Amniotic stem cell (primary cell): Measurements from ENCODE around the gene LMAN2.
"Not testable (repeated sequence)": the region's sequence is repeated elsewhere in the genome, so short reads cannot be mapped to it uniquely, and the experiment has no call there.

ENCODE experiments used
- DNase-seq: peaks from one replicate; lab custom pipeline; 2025; lab: John Stamatoyannopoulos, UW

LMAN2 gene

DNA sequence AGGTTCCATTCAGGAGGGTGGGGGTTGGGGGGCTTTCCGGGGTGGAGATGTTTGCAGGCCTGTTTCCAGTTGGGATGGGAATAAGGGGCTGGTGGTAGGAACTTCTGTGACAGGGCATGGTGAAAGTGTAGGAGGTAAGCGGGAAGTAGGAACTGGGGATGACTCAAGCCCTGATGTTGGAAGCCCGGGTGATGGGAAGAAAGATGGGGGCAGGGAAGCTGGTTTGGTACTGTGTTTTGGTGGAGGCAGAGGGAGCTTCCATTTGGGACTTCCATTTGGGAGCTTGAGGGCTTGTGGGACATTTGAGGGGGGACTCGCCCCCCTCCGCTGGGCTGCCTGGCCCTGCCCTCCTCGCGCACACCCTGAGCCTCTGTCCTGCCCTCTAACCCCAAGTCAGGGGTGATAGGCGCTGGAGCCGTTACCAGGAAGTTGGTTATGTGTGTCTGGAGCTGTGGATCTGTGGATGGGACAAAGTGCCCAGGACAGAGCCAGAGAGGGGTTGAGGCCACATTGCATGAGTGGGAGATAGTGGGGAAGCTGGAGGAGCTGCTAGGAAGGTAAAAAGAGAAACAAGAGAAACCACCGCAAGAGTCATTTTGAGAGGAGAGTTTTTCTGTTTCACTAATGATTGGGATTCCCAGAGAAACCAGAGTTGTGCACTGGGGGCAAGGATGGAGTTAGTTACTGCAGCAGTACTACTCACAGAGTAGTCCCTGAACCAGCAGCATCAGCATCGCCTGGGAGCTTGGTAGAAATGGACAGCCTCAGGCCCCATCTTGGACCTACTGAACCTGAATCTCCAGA is 12.9 kb upstream of the LMAN2 start:
- no peak for DNase-seq

DNA sequence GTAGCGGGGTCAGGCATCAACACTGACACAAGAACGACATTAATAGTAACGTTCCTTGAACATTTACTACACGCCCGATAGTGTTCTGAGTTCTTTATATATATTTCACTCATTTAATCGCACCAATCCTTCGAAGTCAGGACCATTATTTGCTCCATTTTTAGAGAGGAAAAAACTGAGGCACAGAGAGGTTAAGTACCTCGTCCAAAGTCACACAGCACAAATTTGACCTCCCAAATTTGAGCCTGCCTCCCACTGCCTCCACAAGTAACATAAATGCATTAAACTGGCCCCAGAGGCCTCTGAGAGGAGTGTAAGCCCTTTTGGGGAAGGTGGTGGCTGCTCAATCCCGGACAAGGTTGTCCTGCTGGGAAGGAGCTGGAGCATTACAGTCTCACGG is 12.1 kb upstream of the LMAN2 start:
- DNase-seq: no peak

DNA sequence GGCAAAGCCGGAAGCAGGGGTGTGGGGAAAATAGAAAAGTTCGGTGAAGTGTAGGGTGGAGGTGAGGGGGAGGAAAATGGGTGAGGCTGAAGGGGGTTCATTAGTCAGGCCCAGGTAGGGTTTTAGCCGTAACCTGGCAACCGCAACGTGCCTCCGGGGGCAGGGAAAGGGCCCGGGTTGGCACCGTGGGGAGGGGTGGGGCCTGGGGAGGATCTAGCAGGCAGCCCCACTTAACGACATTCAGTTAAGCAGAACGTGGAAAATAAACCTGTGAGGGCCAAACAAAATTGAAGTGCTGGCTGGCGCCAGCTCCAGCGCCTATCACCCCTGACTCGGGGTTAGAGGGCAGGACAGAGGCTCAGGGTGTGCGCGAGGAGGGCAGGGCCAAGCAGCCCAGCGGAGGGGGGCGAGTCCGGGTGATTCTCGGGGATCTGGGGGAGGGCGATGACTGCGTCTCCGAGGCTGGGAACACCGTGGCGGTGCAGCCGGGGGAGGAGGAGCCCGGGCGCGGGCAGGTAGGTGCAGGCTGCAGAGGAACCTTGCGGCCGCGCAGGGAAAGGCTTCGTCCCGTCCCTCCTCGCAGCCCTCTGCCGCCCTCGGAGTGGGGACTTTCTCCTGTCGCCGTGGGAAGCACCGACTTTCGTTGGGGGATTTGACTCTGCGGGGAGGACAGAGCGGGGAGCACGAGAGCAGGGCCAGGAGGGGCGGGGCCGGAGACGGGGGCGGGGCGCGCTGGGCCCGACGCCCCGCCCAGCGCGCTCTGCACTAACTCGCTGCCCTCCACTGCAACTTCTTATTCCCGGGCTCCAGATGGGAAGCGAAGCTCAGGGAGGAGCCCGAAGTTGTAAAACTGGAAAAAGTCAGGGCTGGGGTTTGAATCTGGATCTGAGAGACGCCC is 11.4 kb upstream of the LMAN2 start:
- DNase-seq: no peak

DNA sequence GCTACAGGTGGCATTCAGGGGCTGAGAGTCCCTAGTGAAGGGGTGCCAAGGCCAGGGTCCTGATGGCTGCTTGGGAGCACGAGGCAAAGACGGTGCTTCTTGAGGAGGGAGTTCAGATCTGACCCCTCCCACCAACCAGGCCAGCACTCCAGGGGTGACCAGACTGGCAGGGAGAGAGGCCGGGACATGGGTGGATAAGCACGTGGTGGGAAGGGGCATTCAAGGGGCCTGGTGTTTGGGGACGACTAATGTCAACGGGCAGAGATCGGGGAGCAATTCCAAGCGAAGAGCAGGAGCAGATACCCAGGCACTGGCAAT is 10.8 kb upstream of the LMAN2 start:
- DNase-seq: no peak

DNA sequence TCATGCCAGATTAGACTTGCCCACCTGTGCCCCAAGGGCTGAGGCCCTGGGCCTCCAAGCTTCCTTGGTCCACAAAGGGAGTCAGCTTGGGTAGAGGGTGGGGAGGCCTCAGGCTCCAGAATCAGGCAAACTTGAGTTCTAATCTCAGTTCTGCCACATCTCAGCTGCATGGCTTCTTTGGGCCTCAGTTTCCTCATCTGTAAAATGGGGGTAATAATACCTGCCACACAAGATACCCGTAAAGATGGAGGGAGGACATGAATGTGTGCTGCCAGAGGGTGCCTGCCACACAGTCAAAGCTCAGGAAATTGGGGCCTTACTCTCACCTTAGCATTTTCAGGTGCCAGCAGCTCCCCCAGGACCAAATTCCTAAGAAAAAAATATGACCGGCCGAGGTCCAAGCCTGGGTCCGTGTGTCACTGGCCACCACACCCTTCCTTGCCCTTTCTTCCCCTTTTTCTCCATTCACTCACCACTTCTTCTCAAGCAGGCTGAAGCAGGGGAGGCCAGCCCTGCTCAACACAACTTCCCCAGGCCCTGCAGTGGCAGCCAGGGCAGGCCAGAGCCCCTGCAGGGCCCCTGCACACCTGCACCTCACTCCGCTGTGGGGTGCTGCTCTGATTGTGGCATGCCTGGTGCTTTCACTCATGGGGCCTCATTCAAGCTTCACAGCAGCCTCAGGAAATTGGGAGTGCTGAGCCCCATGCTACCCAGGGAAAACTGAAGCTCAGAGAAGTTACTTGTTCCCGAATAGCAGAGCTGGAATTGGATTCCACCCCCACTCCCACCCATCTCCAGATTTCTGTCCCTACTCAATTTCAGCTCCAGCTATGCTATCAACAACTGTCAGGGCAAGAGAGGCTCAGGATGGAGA is 10.2 kb upstream of the LMAN2 start:
- no peak for DNase-seq

DNA sequence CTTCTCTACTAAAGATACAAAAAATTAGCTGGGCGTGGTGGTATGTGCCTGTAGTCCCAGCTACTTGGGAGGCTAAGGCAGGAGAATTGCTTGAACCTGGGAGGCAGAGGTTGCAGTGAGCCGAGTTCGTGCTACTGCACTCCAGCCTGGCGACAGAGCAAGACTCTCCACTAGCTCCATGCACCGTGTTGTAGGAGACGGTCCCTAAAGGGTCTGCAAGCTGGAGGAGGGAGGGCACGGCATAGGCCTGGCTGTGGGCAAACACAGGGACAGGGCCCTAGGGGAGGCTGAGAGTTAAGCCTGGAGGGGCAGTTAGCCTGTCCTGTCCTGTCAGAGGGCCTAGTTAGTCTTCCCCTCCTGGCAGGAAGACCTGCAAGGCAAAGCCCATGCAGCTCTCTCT is 9.3 kb upstream of the LMAN2 start:
- DNase-seq: not testable (repeated sequence)

DNA sequence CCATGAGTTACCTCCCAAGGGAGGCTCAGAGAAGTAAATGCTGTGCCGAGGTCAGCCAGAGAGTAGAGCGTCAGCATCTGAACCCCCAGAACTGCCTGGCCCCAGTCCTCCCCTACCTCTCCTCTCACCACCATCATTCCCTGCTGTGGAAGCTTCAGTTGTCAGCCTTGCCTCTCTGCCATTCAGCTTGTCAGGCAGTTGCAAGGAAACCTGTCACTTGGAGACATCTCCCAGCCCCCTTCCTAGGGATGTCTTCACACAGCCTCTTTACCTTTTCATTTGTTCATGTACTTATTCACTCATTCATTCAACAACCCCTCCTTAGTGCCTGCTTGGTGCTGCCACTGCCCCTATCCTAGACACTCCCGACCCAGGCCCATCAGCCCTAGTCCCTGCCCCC is 8.4 kb upstream of the LMAN2 start:
- no peak for DNase-seq

DNA sequence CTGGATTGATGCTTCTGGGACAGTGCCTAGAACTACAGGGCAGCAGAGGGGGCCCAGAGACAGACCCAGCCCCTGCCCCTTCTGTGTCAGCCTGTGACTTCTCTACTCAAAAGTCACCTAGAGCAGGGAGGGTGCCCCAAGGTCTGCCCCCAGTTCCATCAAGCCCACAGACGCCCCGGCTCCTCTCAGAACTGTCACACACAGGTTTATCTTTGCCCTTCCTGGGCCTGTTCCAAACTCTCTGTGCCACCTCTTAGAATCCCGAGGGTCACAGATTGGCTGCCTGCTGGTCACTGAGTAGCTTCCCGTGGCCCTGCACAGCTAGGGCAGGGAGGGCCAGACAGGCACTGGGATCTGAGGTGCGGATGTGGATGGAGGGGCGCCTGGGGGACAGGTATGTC is 8.0 kb upstream of the LMAN2 start:
- no peak for DNase-seq

DNA sequence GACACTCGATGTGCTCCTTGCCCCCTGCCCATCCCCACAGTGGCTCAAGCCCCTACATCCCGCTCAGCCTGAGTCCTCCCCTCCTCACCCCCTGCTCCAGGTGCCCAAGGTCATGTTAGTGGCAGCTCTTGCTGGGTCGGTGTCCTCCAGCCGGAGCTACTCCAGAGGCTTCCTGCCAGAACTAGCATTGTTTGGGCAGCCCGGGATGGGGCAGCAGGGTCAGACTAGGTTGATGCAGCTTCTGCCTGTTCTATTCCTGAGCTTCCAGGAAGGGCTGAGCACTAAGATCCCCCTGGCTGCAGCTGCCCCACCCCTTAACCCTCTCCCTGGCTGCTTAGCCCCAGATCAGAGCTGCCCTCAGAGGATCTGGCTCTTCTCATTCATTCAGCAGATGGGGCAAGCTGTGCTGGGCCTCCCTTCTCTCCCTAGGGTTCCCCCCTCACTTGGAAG is 6.9 kb upstream of the LMAN2 start:
- no peak for DNase-seq

DNA sequence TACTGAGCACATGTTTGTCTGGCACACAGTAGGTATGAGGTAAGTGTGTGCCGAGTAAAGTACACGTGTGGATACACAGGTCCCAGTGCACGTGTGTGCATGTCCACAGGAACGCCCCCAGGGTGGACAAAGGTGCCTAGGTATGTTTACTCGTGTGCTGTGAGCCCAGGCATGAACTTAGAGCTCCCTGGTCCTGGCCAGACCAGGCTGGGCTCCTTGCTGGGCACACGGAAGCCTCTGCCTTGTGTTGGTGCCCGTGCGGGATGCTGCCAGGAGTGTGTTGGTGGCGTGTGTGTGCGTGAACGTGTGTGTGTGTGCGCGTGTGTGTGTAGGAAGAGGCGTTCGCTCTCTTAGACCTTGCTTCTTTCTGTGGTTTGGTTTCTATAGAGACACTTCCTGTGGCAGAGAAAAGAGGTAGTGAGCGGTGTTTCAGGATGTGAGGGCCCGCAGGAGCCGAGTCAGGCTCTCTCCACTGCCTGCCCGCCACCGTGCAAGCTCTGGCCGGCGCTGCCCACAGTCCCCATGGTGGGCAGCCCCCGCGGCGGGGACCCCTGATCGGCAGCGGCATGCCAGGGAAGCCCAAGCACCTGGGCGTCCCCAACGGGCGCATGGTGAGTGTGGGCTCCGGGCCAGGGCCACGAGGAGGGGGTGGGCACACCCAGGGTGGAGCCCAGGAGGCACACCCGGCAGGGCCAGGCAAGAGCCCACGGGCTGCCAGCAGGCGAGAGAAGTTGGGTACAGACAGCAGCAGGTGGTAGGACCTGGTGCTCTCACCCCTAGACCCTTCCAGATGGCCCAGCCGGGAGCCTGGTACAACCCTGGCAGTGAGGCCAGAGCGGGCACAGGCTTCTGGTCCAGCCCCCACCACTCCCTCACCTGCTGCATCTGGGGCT is 6.2 kb upstream of the LMAN2 start, which contains the start of gene RGS14:
TSS of gene RGS14 (plus strand) at position 466 of the 893 bp plus-strand sequence. CDS start at position 567, 101 bp downstream.
- DNase-seq: no peak

DNA sequence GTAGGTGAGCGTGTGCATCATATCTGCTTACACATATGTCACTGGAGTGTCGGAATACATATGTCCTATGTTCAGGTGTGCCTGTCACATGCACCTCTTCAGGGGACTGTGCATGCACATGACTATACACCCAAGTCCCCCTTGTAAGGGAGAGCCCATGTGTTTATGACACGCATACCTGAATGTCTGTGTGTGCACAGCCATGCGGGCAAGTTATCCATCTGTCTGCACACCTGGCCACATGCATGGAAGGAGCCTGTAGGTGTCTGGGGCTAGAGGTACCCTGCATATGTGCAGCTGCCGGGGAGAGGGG is 5.6 kb upstream of the LMAN2 start:
- no peak for DNase-seq

DNA sequence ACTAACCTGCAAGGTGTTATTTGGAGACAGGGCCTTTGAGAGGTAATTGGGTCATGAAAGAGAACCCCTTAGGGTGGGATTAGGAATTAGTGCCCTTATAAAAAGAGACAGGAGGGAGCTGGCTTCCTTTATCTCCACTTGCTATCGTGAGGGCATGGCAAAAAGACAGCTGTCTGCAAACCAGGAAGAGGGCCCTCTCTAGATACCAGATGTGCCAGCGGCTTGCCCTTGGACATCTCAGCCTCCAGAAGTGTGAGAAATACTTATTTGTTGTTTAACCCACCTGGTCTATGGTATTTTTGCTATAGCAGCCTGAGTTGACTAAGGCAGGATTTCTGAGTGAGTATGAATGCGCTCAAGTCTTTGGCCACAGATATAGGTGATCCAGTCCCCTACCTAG is 5.3 kb upstream of the LMAN2 start:
- no peak for DNase-seq

DNA sequence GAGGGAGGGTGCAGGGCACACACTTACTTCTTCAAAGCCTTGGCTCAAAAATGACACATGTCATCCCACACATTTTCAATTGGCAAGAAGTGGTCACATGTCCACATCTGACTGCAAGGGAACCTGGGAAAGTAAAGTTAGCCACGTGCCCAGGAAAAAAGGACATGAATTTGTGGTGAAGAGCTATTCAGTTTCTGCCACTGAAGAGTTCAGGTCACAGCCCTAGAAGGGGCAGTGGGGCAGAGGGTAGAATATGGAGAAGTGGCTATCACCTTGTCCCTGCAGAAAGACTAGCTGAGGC is 4.3 kb upstream of the LMAN2 start:
- no peak for DNase-seq

DNA sequence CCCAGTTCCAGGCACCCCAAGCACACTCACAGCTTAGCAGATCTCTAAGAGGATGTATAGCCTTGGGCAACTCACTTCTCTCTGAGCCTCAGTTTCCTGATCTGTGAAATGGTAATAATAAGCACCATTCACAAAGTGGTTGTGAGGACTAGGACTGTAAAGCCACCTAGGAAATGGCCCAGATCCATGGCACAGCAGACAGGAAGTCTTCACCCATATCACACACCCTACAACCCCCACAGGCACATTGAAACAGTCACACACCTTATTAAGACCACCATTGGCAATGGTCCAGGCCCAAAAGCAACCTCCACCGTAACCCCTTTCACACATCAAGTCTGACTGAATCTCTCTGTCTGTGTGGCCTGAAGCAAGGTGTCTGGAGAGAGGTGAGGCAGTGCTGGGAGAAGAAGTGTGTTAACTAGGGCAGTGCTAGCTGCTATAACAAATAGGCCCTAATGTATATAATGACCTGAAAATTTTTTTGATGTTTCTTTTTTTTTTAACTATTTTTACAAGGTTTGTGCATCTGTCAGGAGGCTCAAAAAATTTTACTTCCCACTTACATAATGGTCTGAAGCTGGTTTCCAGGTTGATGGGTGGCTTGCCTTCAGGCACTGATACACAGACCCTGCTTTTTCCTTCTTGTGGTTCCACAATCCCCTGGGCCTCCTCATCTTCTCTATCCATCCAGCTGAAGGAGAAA is 3.8 kb upstream of the LMAN2 start:
- no peak for DNase-seq

DNA sequence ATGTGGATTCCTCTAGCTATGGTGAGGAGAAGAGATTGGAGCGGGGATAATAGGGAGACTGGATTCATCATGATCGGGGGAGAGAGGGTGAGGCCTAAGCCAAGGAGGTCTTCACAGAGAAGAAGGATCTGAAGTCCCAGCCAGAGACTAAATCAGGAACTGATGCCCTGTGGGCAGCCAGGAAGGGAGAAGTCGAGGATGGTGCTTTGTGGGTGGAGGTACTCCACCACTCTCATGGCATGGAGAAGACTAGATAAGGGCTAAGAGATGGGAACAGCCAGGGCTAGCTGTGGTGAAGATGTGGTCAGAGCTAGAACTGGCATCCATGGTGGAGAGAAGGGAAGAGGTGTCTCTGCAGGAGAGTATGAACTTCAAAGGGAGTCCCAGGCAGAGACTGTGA is 3.2 kb upstream of the LMAN2 start:
- no peak for DNase-seq

DNA sequence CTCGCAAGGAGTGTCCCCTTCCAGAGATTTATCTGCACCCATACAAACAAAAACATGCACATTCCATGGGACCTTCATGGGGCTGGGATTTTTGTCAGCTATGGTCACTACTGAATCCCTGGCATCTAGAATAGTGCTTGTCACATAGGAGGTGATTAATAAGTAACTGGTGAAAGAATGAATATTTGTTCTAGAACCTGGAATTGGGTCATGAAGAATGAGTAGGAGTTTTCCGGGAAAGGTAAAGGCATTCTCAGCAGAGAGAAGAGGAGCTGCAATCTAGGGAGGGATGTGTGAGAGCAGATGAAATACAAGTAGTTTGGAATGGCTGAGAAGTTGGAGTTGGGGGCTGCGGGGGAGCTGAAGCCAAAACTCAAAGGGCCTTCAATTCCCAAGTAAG is 2.8 kb upstream of the LMAN2 start:
- no peak for DNase-seq

DNA sequence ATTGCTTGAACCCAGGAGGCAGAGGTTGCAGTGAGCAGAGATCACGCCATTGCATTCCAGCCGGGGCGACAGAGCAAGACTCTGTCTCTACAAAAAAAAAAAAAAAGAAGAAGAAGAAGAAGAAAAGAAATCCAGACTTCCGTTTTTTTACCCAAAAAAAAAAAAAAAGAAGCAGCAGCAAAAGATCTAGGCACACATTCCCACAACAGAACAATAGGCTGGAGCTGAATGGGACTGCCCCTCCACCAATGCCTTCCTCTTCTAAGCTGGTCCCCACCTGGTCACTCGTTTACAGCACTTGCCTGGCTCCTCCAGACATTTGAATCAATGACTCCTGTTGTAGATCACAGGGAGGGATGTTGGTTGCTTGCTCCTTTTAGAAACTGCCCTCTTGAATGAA is 1.6 kb upstream of the LMAN2 start:
- DNase-seq: no peak

DNA sequence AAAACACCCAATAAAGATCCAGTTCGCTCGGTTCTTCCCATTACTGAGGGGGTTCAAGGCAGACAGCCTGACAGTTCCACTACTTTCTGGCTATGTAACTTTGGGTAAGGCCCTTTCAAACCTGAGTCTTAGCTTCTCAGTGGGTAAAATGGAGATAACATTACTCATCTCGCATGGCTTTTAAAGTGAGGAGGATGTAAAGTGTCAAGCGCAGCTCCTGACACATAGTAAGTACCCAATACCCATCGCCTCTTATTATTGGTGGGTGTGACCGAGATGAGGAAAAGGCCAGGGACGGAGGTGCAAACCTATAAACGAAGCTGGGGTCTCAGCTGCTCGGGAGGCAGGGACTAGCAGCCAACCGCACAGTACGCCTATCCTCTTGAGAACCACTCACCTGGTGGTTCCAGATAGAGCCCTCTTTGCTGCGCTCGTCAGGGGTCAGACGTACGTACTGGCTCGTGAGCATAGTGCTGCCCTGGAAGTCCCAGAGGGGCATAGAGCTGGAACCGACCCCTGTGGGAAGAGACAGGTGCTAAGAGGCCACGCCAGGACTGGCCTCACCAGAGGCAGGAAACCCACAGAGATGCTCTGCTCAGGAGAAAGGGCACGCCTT is 584 bp downstream of the LMAN2 start:
- no peak for DNase-seq

DNA sequence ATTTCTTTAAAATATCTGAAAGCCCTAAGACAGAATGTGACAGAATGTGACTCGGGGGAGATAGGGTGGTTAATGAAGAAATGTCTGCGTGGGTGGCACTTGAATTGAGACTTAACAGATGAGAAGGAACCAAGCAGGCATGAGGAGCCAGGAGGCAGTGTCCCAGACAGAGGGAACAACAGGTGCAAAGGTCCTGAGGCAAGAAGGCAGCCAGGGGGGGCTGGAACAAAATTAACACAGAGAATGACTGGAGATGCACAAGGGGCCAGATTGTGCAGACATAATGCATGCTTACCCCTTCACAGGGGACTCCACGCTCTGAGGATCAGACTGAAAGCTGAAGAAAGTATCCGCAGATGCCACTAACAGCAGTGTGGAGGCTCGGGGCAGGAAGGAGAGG is 1.7 kb downstream of the LMAN2 start:
- DNase-seq: no peak

DNA sequence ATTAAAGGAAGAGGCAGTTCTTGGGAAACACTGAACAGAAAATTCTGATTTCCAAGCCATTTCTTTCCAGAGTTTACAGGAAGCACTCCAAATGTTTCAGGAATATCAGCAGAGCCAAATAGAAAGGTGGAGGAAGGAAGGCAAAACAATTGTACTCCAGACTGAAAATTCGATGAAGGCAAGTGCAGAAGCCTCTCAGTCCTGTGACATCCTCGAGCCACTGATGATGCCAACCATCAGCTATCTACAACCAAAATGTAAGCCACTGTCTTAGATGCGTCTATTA is 2.2 kb downstream of the LMAN2 start:
- DNase-seq: no peak

DNA sequence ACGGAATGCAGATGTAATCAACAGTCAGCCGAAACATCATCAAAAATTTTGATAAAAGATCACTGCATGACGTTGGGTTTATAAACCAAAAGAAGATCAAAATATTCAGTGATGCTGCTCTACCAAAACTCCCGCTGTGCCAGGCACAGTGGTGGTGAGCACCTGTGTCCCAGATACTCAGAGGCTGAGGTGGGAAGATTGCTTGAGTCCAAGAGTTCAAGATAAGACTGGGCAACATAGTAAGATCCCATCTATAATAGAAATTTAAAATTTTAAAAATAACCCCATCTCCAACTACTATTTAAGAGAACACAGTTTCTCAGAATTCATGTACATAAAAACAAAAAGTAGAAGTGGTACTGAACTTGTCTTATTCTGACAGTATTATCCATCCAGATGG is 3.8 kb downstream of the LMAN2 start:
- DNase-seq: no peak
